NCI-H1105 (cell line): ENCODE measurements around the gene FERD3L.

Experiments used
- DNase-seq: peaks from one replicate; lab custom pipeline; 2025; lab: John Stamatoyannopoulos, UW

FERD3L gene

DNA sequence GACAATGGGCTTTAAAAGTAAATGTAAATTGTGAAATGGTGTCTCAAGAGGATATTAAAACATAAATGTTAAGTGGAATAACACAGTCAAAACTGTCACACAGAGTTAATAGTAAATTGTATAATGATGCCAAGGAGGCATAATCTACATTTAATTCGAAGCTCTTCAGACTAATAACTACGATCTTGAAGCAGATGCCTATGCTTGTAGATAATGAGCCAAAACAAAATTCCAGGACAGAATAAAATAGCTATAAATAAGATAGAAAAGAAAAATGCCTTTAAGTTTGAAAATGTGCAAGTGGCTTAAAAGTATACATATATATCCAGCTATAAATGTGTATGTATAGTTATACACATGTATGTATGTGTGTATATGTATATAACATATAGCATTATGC, 45.3 kb downstream of the FERD3L start:
- DNase-seq = no peak

DNA sequence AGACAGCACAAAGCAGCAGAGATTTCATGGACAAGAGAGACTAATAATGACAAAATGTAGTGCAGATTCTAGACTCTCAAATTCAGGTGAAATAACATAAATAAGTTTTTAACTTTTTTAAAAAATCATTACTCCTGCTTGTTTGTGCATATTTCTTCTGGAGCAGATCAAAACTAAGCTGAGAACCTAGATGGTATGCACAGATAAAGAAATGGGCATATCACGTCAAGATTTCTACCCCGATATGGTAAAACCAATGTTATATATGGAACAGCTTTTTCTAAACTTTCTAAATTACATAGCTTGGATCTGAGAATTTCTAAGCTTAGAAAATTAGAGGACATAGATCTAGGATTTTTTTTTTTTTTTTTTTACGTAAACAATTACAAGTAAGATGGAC, 46.0 kb downstream of the FERD3L start:
- no peak for DNase-seq

GRCh38 chr7:19098510-19098909, 46.7 kb downstream of the FERD3L start:
- no peak for DNase-seq

DNA sequence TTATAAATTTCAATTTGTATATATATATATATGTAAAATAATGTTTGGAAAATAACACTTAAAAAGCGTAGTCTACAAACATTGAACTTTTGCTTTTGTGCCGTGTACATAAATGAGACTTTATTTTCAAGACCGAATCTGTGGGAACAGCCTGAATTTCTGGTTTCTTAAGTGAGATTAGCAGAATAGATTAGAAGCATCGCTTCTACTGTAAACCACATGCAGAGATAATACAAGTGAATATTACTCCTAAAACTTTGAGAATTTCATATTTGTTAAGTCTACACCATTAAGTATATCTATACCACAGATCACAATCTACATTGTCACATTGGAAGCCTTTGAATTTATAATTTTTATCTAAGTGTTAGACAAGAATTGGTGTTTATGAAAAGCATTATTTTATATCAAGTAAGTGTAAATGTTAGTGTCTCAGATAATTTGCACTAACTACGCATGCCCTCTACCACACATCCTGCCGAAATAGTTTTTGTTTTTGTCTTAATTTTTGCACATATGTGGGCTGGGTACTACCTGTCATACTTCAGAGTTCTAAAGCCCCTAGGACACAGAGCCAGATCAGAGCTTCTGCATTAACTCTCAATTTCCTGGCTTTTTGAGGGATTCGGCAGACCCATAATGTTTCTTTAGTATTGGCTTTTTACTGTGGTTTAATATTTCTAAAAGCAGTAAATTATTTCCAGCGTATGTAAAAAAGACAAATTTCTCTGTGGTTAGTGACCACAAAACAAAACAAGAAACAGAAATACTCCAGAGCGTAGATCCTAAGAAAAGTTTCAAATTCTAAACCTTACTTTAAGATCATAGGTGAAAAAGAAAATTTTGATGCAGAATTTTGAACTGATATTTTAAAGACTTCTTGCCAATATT, 47.8 kb downstream of the FERD3L start:
- DNase-seq = no peak

GRCh38 chr7:19095353-19095860, 49.8 kb downstream of the FERD3L start:
- no peak for DNase-seq
